Neural cell (in vitro differentiated cells): ENCODE data around the gene BLM. TPM values are rescaled to one million over a fixed set of nuclear protein-coding genes. Genes with fewer than 3 reads are reported as not detected.

Source experiments
- H2AFZ ChIP-seq: fragments of 200-600, 300-800 bp; sonication (generic), shearing (Covaris generic); 2 replicates; pipeline ENCODE4 v1.6.0; 2014; ENCODE audit warnings: low read depth, mild to moderate bottlenecking, antibody characterized with exemption, low read length, moderate library complexity
- H3F3A ChIP-seq: fragments of 200-600 bp; shearing (Covaris generic); 2 replicates; pipeline ENCODE4 v1.6.1; 2016; ENCODE audit warnings: mild to moderate bottlenecking, moderate library complexity, mixed read lengths, antibody characterized with exemption, low read length; ENCODE audit not compliant: insufficient read depth, poor library complexity, severe bottlenecking
- H3K27ac ChIP-seq: fragments of 200-600, 300-800 bp; sonication (generic), shearing (Covaris generic); 2 replicates; pipeline ENCODE4 v1.5.1; 2014; ENCODE audit warnings: mild to moderate bottlenecking, low read length, moderate library complexity
- H3K27me3 ChIP-seq: fragments of 300-800, 200-600 bp; sonication (generic), shearing (Covaris generic); 2 replicates; pipeline ENCODE4 v1.6.0; 2014; ENCODE audit warnings: mild to moderate bottlenecking, low read depth, low read length, moderate library complexity; ENCODE audit not compliant: insufficient read depth
- H3K36me3 ChIP-seq: fragments of 300-800, 200-600 bp; sonication (generic), shearing (Covaris generic); 2 replicates; pipeline ENCODE4 v1.5.1; 2014; ENCODE audit warnings: mild to moderate bottlenecking, antibody characterized with exemption, low read length, moderate library complexity; ENCODE audit not compliant: insufficient read depth
- H3K4me2 ChIP-seq: fragments of 300-800, 200-600 bp; sonication (generic), shearing (Covaris generic); 2 replicates; pipeline ENCODE4 v1.6.0; 2014; ENCODE audit warnings: mild to moderate bottlenecking, low read length
- H3K4me3 ChIP-seq: fragments of 300-800, 200-600 bp; sonication (generic), shearing (Covaris generic); 2 replicates; pipeline ENCODE4 v1.5.1; 2014; ENCODE audit warnings: mild to moderate bottlenecking, low read length, moderate library complexity
- H3K79me2 ChIP-seq: fragments of 200-600 bp; shearing (Covaris generic); replicated peaks from 2 replicates; pipeline ENCODE4 v1.6.0; 2014; ENCODE audit warnings: mild to moderate bottlenecking, low read length, moderate library complexity; ENCODE audit not compliant: insufficient read depth
- H3K9ac ChIP-seq: fragments of 300-800, 200-600 bp; sonication (generic), shearing (Covaris generic); 2 replicates; pipeline ENCODE4 v1.6.1; 2016; ENCODE audit warnings: mild to moderate bottlenecking, low read length, mixed read lengths
- H3K9me2 ChIP-seq: fragments of 200-600 bp; shearing (Covaris generic); 2 replicates; pipeline ENCODE4 v1.6.1; 2016; ENCODE audit warnings: mild to moderate bottlenecking, low read length, mixed read lengths; ENCODE audit not compliant: insufficient read depth
- H3K9me3 ChIP-seq: fragments of 200-600, 300-800 bp; sonication (generic), shearing (Covaris generic); 2 replicates; pipeline ENCODE4 v1.6.1; 2016; ENCODE audit warnings: mild to moderate bottlenecking, mixed run types, low read length, moderate library complexity, mixed read lengths
- H4K20me1 ChIP-seq: fragments of 200-600 bp; shearing (Covaris generic); 2 replicates; pipeline ENCODE4 v1.6.1; 2016; ENCODE audit warnings: mild to moderate bottlenecking, mixed run types; ENCODE audit not compliant: insufficient read depth
- EP300 ChIP-seq: fragments of 450-650 bp; conservative IDR thresholded peaks from 2 replicates; pipeline ENCODE4 v1.6.1; 2014; ENCODE audit warnings: antibody characterized with exemption, mild to moderate bottlenecking, moderate library complexity; ENCODE audit not compliant: poor library complexity, severe bottlenecking
- EZH2 ChIP-seq: fragments of 200-600, 300-800 bp; shearing (Covaris generic), sonication (generic); IDR thresholded peaks from 2 replicates; pipeline ENCODE4 v1.6.1; 2014; ENCODE audit warnings: antibody characterized with exemption, low read length, borderline replicate concordance, mild to moderate bottlenecking; ENCODE audit not compliant: insufficient read depth, poor library complexity, severe bottlenecking
- MXI1 ChIP-seq: fragments of 450-650 bp; conservative IDR thresholded peaks from 2 replicates; pipeline ENCODE4 v1.6.1; 2014; ENCODE audit warnings: antibody characterized with exemption, mild to moderate bottlenecking; ENCODE audit not compliant: poor library complexity, severe bottlenecking
- POLR2AphosphoS5 ChIP-seq: IDR thresholded peaks from 2 replicates; pipeline ENCODE4 v1.6.1; 2012
- RAD21 ChIP-seq: fragments of 450-650 bp; conservative IDR thresholded peaks from 2 replicates; pipeline ENCODE4 v1.6.1; 2014; ENCODE audit warnings: antibody characterized with exemption, mild to moderate bottlenecking, moderate library complexity
- SMC3 ChIP-seq: fragments of 450-650 bp; conservative IDR thresholded peaks from 2 replicates; pipeline ENCODE4 v1.6.1; 2014; ENCODE audit warnings: antibody characterized with exemption, mild to moderate bottlenecking, moderate library complexity; ENCODE audit not compliant: poor library complexity
- TAF1 ChIP-seq: IDR thresholded peaks from 2 replicates; pipeline ENCODE4 v1.6.1; 2012; ENCODE audit warnings: low read depth
- polyA plus RNA-seq: library from polyadenylated mRNA; depleted of rRNA; stranded (reverse); fragments of >200 nt; gene quantifications from 2 replicates; pipeline ENCODE4 v1.2.3, GENCODE V29; 2014
- TF ChIP-seq, protein P1 (sequence below): IDR thresholded peaks from 2 replicates; pipeline ENCODE4 v1.6.1; 2012; ENCODE audit warnings: borderline replicate concordance
- TF ChIP-seq, protein P2 (sequence below): fragments of 450-650 bp; IDR thresholded peaks from 2 replicates; pipeline ENCODE4 v1.5.1; 2014; ENCODE audit warnings: antibody characterized with exemption, mild to moderate bottlenecking, moderate library complexity; ENCODE audit not compliant: poor library complexity, severe bottlenecking

The BLM gene
- polyA plus RNA-seq, 1 donor from 2014 or later: 4.5 TPM

DNA sequence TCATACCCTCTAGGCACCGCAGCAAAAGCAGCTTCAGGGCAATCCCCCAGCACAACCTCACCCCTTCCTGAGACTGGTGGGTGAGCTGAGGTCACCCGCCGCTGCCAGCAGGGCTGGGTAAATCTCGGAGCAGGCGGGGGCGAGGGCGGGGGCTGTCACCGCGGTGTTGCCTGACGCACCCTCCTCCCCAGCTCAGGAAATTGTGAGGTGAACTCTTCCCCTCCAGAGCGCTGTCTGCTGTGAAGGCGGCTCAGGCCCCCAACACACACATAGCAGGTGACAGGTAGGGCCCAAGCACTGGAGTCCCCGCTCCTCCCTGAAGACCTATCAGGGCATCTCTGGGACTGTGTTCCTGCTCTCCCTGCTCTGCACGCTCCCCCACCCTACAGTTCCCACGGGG lies 121.0 kb downstream of the BLM start:
- H3K79me2 ChIP-seq: no peaks in the 10 kb centered on the region
- no peak overlapping the region for H3K4me2 ChIP-seq
- H3K27ac ChIP-seq: no peak overlapping the region
- no peaks in the 10 kb centered on the region for H4K20me1 ChIP-seq
- no peak overlapping the region for H3K4me3 ChIP-seq
- H3K27me3 ChIP-seq: no peaks in the 10 kb centered on the region
- TF ChIP-seq RAD21 (no peak), EZH2 (no peak), POLR2AphosphoS5 (no peak), TAF1 (no peak), SMC3 (no peak), EP300 (no peak), MXI1 (no peak)
- TF ChIP-seq, protein P1, sequence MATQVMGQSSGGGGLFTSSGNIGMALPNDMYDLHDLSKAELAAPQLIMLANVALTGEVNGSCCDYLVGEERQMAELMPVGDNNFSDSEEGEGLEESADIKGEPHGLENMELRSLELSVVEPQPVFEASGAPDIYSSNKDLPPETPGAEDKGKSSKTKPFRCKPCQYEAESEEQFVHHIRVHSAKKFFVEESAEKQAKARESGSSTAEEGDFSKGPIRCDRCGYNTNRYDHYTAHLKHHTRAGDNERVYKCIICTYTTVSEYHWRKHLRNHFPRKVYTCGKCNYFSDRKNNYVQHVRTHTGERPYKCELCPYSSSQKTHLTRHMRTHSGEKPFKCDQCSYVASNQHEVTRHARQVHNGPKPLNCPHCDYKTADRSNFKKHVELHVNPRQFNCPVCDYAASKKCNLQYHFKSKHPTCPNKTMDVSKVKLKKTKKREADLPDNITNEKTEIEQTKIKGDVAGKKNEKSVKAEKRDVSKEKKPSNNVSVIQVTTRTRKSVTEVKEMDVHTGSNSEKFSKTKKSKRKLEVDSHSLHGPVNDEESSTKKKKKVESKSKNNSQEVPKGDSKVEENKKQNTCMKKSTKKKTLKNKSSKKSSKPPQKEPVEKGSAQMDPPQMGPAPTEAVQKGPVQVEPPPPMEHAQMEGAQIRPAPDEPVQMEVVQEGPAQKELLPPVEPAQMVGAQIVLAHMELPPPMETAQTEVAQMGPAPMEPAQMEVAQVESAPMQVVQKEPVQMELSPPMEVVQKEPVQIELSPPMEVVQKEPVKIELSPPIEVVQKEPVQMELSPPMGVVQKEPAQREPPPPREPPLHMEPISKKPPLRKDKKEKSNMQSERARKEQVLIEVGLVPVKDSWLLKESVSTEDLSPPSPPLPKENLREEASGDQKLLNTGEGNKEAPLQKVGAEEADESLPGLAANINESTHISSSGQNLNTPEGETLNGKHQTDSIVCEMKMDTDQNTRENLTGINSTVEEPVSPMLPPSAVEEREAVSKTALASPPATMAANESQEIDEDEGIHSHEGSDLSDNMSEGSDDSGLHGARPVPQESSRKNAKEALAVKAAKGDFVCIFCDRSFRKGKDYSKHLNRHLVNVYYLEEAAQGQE: no peak
- TF ChIP-seq, protein P2, sequence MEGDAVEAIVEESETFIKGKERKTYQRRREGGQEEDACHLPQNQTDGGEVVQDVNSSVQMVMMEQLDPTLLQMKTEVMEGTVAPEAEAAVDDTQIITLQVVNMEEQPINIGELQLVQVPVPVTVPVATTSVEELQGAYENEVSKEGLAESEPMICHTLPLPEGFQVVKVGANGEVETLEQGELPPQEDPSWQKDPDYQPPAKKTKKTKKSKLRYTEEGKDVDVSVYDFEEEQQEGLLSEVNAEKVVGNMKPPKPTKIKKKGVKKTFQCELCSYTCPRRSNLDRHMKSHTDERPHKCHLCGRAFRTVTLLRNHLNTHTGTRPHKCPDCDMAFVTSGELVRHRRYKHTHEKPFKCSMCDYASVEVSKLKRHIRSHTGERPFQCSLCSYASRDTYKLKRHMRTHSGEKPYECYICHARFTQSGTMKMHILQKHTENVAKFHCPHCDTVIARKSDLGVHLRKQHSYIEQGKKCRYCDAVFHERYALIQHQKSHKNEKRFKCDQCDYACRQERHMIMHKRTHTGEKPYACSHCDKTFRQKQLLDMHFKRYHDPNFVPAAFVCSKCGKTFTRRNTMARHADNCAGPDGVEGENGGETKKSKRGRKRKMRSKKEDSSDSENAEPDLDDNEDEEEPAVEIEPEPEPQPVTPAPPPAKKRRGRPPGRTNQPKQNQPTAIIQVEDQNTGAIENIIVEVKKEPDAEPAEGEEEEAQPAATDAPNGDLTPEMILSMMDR: no peak
- H3K36me3 ChIP-seq: no peaks in the 10 kb centered on the region
- no peak overlapping the region for H2AFZ ChIP-seq
- no peaks in the 10 kb centered on the region for H3K9me3 ChIP-seq
- H3K9me2 ChIP-seq: no peaks in the 10 kb centered on the region
- no peaks in the 10 kb centered on the region for H3F3A ChIP-seq
- H3K9ac ChIP-seq: no peak overlapping the region

DNA sequence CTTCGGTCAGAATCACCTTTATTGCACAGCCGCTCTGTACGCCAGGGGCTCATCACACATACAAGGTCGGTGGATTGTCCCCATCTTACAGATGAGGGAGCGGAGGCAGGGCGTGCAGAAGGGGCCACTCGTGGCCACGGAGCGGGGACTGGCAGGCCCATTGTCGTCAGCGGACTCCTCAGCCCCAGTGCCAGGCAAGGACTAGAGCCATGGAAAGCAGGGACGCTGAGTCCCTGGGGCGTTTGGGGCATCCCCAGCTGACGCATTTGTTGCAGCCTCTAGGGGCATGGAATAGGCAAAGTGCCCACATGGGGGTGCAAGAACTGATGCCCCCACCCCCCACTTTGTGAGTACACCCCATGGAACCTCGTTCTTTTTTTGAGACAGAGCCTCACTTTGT lies 121.4 kb downstream of the BLM start:
- no peak overlapping the region for H3K4me2 ChIP-seq
- no peak overlapping the region for H3K9ac ChIP-seq
- no peaks in the 10 kb centered on the region for H3K9me2 ChIP-seq

More for the DNA sequence above, 121.4 kb downstream of the BLM start:
- H3K9me3 ChIP-seq: no peaks in the 10 kb centered on the region
- H3K27ac ChIP-seq: no peak overlapping the region
- H2AFZ ChIP-seq: no peak overlapping the region
- no peaks in the 10 kb centered on the region for H4K20me1 ChIP-seq
- TF ChIP-seq SMC3 (no peak), RAD21 (no peak), TAF1 (no peak), POLR2AphosphoS5 (no peak), EP300 (no peak), EZH2 (no peak), MXI1 (no peak)
- TF ChIP-seq, protein P1: no peak
- TF ChIP-seq, protein P2: no peak
- no peaks in the 10 kb centered on the region for H3K36me3 ChIP-seq
- no peak overlapping the region for H3K4me3 ChIP-seq
- H3K27me3 ChIP-seq: no peaks in the 10 kb centered on the region
- no peaks in the 10 kb centered on the region for H3K79me2 ChIP-seq
- H3F3A ChIP-seq: no peaks in the 10 kb centered on the region
